ENCODE results near the gene CD300A.

DNA sequence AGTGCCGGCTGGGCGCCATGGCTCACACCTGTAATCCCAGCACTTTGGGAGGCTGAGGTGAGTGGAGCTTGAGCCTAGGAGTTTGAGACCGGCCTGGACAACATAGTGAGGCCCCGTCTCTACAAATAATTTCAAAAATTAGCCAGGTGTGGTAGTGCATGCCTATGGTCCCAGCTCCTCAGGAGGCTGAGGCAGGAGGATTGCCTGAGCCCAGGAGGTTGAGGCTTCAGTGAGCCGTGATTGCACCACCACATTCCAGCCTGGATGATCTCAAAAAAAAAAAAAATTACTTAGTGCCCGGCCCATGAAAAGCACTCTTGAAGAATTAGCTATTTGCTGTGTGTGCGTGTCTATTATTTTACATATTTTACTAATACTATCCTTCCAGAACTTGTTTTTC is 24.9 kb upstream of the CD300A start:
- TF ChIP-seq, protein P1, sequence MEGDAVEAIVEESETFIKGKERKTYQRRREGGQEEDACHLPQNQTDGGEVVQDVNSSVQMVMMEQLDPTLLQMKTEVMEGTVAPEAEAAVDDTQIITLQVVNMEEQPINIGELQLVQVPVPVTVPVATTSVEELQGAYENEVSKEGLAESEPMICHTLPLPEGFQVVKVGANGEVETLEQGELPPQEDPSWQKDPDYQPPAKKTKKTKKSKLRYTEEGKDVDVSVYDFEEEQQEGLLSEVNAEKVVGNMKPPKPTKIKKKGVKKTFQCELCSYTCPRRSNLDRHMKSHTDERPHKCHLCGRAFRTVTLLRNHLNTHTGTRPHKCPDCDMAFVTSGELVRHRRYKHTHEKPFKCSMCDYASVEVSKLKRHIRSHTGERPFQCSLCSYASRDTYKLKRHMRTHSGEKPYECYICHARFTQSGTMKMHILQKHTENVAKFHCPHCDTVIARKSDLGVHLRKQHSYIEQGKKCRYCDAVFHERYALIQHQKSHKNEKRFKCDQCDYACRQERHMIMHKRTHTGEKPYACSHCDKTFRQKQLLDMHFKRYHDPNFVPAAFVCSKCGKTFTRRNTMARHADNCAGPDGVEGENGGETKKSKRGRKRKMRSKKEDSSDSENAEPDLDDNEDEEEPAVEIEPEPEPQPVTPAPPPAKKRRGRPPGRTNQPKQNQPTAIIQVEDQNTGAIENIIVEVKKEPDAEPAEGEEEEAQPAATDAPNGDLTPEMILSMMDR (IDR thresholded peaks at IDR 0.05), result no peak
- TF ChIP-seq EZH2 (IDR thresholded peaks at IDR 0.05; ENCODE audit: borderline replicate concordance, insufficient read depth, low read depth, low read length, poor library complexity, severe bottlenecking), result no peak

All from B cell (primary cell).